ENCODE results near the gene KCNN2. TPM values are rescaled to one million over a fixed set of nuclear protein-coding genes. Genes with fewer than 3 reads are reported as not detected.

KCNN2 gene
- total RNA-seq = under 1 TPM in 3 of 4 donors, not detected in 1; 0.16 to 0.93 (median 0.25) TPM

- peak; percentile 80 to 86 for ATAC-seq
- peak within 1 kb of the TSS in 2 of 4 donors; percentile 40 to 51 for H3K27ac ChIP-seq
Measured at GRCh38 chr5:114361724-114362196, at the start of gene KCNN2. TSS of gene KCNN2 (plus strand) at chr5:114362070. CDS start at chr5:114362140, 70 bp downstream.

GRCh38 chr5:114312658-114313057 is 49.2 kb upstream of the KCNN2 start:
- no peak overlapping the region for H3K27ac ChIP-seq
- no peaks in the 10 kb centered on the region for H3K36me3 ChIP-seq
- no peak for TF ChIP-seq CTCF (IDR thresholded peaks at IDR 0.05 in 4 of 5, conservative IDR thresholded peaks at IDR 0.05 in 1 of 5)
- TF ChIP-seq POLR2A (IDR thresholded peaks at IDR 0.05) = no peak
- intact Hi-C loops (cut with DNase I; ENCODE audit: low total_unique reads) (no loop called here), in situ Hi-C loops (cut with MboI; ENCODE audit: low sequenced_read_pairs in 4 of 4) (no loop called here)
- DNase-seq (no peak), ATAC-seq (no peak)
- H3K9me3 ChIP-seq = no peaks in the 10 kb centered on the region
- no peaks in the 10 kb centered on the region for H3K27me3 ChIP-seq
- H3K4me1 ChIP-seq = no peaks in the 10 kb centered on the region
- H3K4me3 ChIP-seq = no peak overlapping the region

More at GRCh38 chr5:114361724-114362196, at the start of gene KCNN2:
- Histone ChIP-seq H3K4me3 (peak within 1 kb of the TSS; percentile 56 to 79 (median 74)), H3K4me1 (peaks cover 9 to 30% of the 10 kb centered on the region in 2 donors), H3K36me3 (no peaks in the 10 kb centered on the region), H3K9me3 (no peaks in the 10 kb centered on the region), H3K27me3 (peaks cover 0 to 26% (median 0%) of the 10 kb centered on the region in 3 donors)
- TF ChIP-seq POLR2A (IDR thresholded peaks at IDR 0.05) (no peak), CTCF (IDR thresholded peaks at IDR 0.05 in 4 of 5, conservative IDR thresholded peaks at IDR 0.05 in 1 of 5) (no peak)
- in situ Hi-C loops (cut with MboI; ENCODE audit: low sequenced_read_pairs in 4 of 4) (no loop called here), intact Hi-C loops (cut with DNase I; ENCODE audit: low total_unique reads) (no loop called here)
- DNase-seq = peak; percentile 47 to 54

GRCh38 chr5:114314061-114314460 is 47.8 kb upstream of the KCNN2 start:
- H3K4me3 ChIP-seq = no peak overlapping the region
- H3K9me3 ChIP-seq = no peaks in the 10 kb centered on the region
- intact Hi-C loops (cut with DNase I; ENCODE audit: low total_unique reads) = no loop called here
- no peak overlapping the region for H3K27ac ChIP-seq
- TF ChIP-seq CTCF (IDR thresholded peaks at IDR 0.05 in 4 of 5, conservative IDR thresholded peaks at IDR 0.05 in 1 of 5) (no peak), POLR2A (IDR thresholded peaks at IDR 0.05) (no peak)
- H3K27me3 ChIP-seq = no peaks in the 10 kb centered on the region
- DNase-seq (no peak), ATAC-seq (no peak)
- no peaks in the 10 kb centered on the region for H3K36me3 ChIP-seq
- in situ Hi-C loops (cut with MboI; ENCODE audit: low sequenced_read_pairs in 4 of 4) = no loop called here
- H3K4me1 ChIP-seq = no peaks in the 10 kb centered on the region

- intact Hi-C loops (cut with DNase I; ENCODE audit: low total_unique reads) = no loop called here
- Histone ChIP-seq H3K27ac (no peak overlapping the region), H3K4me1 (no peaks in the 10 kb centered on the region), H3K9me3 (no peaks in the 10 kb centered on the region), H3K27me3 (no peaks in the 10 kb centered on the region), H3K36me3 (no peaks in the 10 kb centered on the region), H3K4me3 (no peak overlapping the region)
- in situ Hi-C loops (cut with MboI; ENCODE audit: low sequenced_read_pairs in 4 of 4) = no loop called here
- TF ChIP-seq CTCF (IDR thresholded peaks at IDR 0.05 in 4 of 5, conservative IDR thresholded peaks at IDR 0.05 in 1 of 5) (no peak), POLR2A (IDR thresholded peaks at IDR 0.05) (no peak)
- DNase-seq (no peak), ATAC-seq (no peak)
Measured at GRCh38 chr5:114316167-114316566, 45.7 kb upstream of the KCNN2 start.

- Histone ChIP-seq H3K4me1 (no peaks in the 10 kb centered on the region), H3K36me3 (no peaks in the 10 kb centered on the region), H3K27ac (no peak overlapping the region), H3K9me3 (no peaks in the 10 kb centered on the region), H3K4me3 (no peak overlapping the region), H3K27me3 (no peaks in the 10 kb centered on the region)
- ATAC-seq (no peak), DNase-seq (no peak)
- intact Hi-C loops (cut with DNase I; ENCODE audit: low total_unique reads) (no loop called here), in situ Hi-C loops (cut with MboI; ENCODE audit: low sequenced_read_pairs in 4 of 4) (no loop called here)
- TF ChIP-seq POLR2A (IDR thresholded peaks at IDR 0.05) (no peak), CTCF (IDR thresholded peaks at IDR 0.05 in 4 of 5, conservative IDR thresholded peaks at IDR 0.05 in 1 of 5) (no peak)
Measured at GRCh38 chr5:114317751-114318150, 44.1 kb upstream of the KCNN2 start.
